HG02870 (cell line): ENCODE results near the gene MAGED2.
"Not testable (repeated sequence)": the region's sequence is repeated elsewhere in the genome, so short reads cannot be mapped to it uniquely, and the experiment has no call there.

Source experiments
- ATAC-seq: cut with Tn5 transposase; IDR thresholded peaks from one replicate; pipeline ENCODE4 v1.9.1; 2021; ENCODE audit warnings: mild to moderate bottlenecking, moderate library complexity; ENCODE audit not compliant: unreplicated experiment

MAGED2 gene, protein sequence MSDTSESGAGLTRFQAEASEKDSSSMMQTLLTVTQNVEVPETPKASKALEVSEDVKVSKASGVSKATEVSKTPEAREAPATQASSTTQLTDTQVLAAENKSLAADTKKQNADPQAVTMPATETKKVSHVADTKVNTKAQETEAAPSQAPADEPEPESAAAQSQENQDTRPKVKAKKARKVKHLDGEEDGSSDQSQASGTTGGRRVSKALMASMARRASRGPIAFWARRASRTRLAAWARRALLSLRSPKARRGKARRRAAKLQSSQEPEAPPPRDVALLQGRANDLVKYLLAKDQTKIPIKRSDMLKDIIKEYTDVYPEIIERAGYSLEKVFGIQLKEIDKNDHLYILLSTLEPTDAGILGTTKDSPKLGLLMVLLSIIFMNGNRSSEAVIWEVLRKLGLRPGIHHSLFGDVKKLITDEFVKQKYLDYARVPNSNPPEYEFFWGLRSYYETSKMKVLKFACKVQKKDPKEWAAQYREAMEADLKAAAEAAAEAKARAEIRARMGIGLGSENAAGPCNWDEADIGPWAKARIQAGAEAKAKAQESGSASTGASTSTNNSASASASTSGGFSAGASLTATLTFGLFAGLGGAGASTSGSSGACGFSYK

GRCh38 chrX:54807524-54808108 is at the start of gene MAGED2:
MAGED2 (plus strand) TSS chrX:54807745; CDS start chrX:54809332, 1,587 bp downstream.
- ATAC-seq, result no peak

- no peak for ATAC-seq
Observed at GRCh38 chrX:54758114-54759055, 49.2 kb upstream of the MAGED2 start.

DNA sequence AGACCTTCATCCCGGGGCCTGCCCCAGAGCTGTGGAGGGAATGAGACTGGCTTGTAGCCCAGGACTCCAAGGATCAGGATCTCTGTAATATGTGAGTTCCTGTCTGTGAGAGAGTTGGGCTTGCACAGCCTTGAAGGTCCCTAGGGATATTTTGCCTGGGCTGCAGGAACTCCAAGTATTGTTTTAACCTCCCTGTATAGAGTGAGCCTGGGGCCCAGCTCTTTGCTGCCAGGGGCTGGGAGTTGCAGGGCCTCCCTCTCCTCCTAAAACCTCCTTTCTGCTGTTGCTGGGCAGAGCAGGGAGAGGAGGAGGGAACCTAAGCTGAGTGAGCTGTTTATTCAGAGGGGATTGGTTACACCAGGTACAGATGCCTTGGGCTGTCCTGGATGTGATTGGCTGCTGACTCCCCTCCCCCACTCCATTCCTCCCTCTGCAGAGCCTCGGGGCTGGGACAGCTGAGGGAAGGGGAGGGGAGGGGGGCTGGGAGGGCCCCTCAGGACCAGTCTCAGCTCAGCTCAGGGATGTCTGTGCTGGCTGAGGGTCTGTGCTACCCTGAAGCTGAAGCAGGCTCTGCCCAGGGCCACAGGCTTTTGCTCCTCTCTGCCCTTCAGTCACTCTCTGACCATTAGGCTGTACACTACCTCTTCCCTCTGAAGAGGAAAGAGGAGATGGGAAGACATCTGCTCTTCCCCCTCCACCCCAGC is 33.0 kb upstream of the MAGED2 start:
- ATAC-seq, result not testable (repeated sequence)

GRCh38 chrX:54776061-54776460 is 31.5 kb upstream of the MAGED2 start:
- no peak for ATAC-seq

DNA sequence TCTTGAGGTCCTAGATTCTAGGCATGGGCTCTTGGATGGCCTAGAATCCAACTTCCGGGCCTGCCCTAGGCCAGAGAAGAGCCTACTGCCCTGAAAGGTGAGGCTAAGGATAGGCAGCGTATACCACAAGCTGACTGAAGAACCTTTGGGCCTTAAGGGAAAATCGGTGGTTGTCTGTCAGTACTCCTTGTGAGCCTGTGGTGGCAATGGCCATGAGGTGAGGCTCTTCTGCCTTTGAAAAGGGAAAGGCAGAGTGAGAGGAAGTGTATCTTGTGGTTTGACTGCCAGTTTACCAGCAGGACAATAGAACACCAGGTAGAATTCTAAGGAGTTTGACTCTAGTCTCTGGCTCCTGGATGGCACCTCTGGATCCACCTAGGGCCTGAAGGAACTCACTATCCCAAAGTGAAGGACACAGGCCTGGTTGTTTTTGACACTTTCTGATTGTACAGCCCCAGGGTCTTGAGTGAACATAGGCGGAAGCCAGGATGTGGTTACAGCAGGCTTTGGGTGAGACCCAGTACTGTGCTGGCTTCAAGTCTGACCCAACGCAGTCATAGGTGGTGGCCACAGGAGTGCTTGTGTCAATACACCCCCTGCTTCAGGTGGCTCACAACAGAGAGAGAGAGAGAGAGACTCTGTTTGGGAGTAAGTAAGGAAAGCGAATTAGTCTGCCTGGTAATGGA is 30.4 kb upstream of the MAGED2 start:
- no peak for ATAC-seq

DNA sequence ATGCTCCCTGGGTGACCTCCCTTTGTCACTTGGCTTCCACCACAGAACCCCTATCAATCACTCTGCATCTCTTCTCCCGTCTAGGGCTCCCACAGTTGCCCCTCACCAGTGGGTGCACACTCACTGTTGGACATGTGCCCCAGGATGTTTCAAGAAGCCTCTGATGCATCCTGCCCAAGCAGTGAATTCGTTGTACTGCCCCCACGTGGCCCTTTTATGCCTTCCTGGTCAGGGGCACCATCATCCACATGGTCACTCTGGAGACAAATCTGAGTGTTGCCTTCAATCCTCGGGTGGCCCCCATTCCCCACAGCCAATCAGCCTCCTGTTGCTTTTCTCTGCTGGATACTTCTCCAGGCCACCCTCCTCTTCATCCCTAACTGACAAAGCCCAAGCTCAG is 21.6 kb upstream of the MAGED2 start:
- no peak for ATAC-seq

DNA sequence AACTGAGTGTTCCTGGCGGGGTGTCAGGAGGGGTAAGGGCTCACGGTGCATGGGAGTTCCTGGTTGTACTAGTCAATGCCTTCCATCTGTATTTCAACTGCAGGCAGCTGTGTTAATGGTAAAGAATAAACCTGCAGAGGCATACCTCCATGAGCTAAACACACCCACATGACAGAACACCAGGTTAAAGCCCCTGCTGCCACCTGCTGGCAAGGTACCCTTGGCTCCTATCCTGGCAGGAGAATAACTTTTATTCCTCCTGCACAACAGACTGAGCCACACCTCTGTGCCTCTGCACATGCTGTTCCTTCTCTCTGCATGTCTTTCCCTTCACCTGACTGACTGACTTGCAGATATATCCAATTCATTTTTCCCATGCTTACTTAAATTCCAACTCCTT is 20.6 kb upstream of the MAGED2 start:
- peak; percentile 71 for ATAC-seq

GRCh38 chrX:54788446-54788845 is 19.1 kb upstream of the MAGED2 start:
- ATAC-seq, result no peak

DNA sequence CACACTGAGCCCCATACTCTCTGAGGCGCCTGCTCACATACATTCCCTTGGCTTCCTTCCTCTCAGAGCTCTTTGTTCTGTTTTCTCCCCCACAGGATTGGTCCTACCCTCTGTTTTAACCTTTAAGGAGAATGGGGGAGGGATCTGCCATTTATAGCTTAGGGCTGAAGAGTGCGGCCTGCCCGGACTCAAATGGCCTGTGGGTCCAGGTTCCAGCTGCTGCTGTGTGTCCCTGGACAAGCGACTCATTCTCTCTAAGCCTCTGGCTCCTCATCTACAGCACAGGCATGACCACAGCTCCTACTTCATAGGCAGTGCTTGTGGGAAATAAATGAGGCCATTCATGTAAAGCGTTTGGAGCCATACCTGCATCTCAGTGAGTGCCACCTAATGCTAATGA is 18.1 kb upstream of the MAGED2 start:
- ATAC-seq, result not testable (repeated sequence)

DNA sequence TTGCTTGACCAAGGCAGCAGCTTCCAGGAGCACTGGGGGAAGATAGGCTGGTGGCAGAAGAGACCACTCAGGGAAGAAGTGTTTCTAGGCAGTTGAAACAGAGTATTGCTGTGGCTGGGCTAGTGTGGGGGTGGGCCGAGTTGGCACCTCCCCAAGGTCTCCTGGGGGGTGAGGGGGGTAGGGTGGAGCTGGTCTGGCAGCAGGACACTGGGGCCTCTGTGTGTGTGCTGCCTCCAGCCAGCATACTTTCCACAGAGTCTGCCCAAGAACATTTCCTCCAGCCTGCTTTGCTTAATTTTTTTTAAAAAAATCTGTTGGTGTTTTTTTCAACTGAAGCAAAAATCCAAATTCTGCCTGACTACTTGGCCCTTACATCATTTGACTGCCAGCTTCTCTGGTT is 13.5 kb upstream of the MAGED2 start:
- ATAC-seq, result no peak

GRCh38 chrX:54794795-54795194 is 12.8 kb upstream of the MAGED2 start:
- ATAC-seq, result no peak

- ATAC-seq, result no peak
Observed at GRCh38 chrX:54798137-54798536, 9.4 kb upstream of the MAGED2 start, which contains the start of gene ITIH6. ITIH6 (minus strand) TSS chrX:54798255; CDS start chrX:54798210, 45 bp downstream.

DNA sequence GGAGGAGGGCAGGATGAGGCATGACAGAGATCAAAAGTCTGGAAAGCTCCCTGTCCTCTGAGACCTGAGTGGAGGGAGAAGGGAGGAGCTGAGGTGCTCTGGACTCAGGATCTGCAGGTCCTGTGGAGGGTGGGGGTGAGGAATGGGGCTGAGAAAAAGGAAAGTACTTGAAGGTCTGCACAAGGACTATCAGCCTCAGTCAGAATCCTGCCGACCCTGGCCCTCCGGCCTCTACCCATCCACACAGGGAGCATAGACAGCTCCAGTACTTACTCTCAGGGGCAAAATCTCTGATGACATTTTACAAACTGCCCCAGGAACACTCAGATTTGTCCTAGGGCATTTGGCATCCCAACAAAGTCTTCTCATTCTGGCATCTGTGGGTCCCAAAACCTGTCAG is 8.5 kb upstream of the MAGED2 start:
- ATAC-seq, result no peak

- ATAC-seq, result peak; percentile 16
Observed at GRCh38 chrX:54808109-54808604, 612 bp downstream of the MAGED2 start.

- ATAC-seq, result peak; percentile 85
Observed at GRCh38 chrX:54808605-54809483, 1.3 kb downstream of the MAGED2 start.

DNA sequence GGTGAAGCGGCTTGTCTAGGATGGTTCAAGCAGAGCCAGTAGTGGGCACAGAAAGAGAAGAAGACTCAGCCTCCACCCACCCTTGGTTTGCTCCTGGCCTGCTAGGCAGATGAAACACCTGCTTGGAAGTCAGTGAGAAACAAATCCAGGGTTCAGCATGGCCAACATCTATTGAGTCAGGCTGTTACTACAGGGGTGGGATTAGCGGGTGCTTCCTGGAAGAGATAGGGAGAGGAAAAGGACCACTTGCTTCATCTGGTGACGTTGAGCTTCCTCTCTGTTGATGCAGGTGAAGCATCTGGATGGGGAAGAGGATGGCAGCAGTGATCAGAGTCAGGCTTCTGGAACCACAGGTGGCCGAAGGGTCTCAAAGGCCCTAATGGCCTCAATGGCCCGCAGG is 3.0 kb downstream of the MAGED2 start:
- no peak for ATAC-seq

DNA sequence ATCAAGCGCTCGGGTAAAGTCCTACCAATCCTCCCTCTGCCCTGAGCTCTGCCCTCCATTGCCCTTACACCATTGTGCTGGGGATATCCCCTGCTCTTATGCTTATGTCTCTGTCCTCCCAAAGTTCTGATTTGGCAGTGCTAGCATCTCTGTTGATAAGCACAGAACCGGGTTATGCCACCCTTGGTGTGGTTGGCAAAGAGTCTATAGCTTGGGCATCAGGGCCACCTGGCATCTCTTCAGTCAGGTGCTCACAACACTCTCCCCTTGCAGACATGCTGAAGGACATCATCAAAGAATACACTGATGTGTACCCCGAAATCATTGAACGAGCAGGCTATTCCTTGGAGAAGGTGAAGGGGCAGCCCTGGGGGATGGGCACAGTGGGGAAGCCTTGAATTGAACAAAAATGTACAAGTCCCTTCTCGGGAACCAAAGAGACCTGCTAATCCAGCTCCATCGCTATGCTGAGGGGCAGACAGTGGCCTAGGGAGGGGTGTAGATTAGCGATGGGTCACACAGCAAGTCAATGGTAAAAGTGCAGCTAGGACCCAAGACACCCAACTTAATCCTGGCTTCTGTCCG is 3.8 kb downstream of the MAGED2 start:
- no peak for ATAC-seq

GRCh38 chrX:54812306-54812705 is 4.8 kb downstream of the MAGED2 start:
- no peak for ATAC-seq
